ENCODE data around the gene SMC3. TPM values are rescaled to one million over a fixed set of nuclear protein-coding genes. Genes with fewer than 3 reads are reported as not detected.
A peak's percentile ranks its signal among the peaks of the same experiment; 100 is the strongest.

Gene SMC3
- total RNA-seq, 1 donor from 2014 or later = 39.8 TPM

DNA sequence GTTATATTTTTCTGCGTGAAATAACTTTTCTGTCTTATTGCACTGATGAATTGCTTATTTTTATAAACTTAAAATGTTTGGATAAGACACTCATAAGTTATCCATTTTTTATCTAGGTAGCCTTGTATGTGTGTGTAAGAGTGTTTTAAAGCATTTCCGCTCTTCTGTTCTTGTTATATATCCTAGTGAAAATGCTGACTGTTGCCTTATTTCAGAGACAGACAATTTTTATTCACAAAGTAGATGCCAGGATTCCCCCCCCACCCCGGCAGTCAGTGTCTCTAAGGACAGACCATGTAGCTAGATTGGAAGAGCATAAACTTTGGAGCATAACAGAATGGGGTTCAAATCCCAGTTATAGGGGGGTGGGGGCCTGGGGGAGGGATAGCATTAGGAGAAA, 1.6 kb downstream of the SMC3 start:
- TF ChIP-seq, protein P1, sequence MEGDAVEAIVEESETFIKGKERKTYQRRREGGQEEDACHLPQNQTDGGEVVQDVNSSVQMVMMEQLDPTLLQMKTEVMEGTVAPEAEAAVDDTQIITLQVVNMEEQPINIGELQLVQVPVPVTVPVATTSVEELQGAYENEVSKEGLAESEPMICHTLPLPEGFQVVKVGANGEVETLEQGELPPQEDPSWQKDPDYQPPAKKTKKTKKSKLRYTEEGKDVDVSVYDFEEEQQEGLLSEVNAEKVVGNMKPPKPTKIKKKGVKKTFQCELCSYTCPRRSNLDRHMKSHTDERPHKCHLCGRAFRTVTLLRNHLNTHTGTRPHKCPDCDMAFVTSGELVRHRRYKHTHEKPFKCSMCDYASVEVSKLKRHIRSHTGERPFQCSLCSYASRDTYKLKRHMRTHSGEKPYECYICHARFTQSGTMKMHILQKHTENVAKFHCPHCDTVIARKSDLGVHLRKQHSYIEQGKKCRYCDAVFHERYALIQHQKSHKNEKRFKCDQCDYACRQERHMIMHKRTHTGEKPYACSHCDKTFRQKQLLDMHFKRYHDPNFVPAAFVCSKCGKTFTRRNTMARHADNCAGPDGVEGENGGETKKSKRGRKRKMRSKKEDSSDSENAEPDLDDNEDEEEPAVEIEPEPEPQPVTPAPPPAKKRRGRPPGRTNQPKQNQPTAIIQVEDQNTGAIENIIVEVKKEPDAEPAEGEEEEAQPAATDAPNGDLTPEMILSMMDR (IDR thresholded peaks at IDR 0.05) = no peak
- H3K36me3 Mint-ChIP-seq (ENCODE audit: unreplicated experiment) = peaks cover 6% of the 10 kb centered on the region
- H3K27ac Mint-ChIP-seq (ENCODE audit: unreplicated experiment) = no peak overlapping the region
- peaks cover 30% of the 10 kb centered on the region for H3K4me1 Mint-ChIP-seq (ENCODE audit: unreplicated experiment)
- H3K27me3 Mint-ChIP-seq (ENCODE audit: unreplicated experiment) = no peaks in the 10 kb centered on the region
- no peak for DNase-seq (ENCODE audit: extremely low spot score, unreplicated experiment)
- H3K4me3 Mint-ChIP-seq (ENCODE audit: unreplicated experiment) = peak overlapping the region; percentile 90
- no peaks in the 10 kb centered on the region for H3K9me3 Mint-ChIP-seq (ENCODE audit: unreplicated experiment)

- Mint-ChIP-seq H3K4me1 (ENCODE audit: unreplicated experiment) (peaks cover 30% of the 10 kb centered on the region), H3K27me3 (ENCODE audit: unreplicated experiment) (no peaks in the 10 kb centered on the region), H3K27ac (ENCODE audit: unreplicated experiment) (no peak overlapping the region), H3K36me3 (ENCODE audit: unreplicated experiment) (peaks cover 6% of the 10 kb centered on the region), H3K9me3 (ENCODE audit: unreplicated experiment) (no peaks in the 10 kb centered on the region), H3K4me3 (ENCODE audit: unreplicated experiment) (no peak overlapping the region)
- no peak for DNase-seq (ENCODE audit: extremely low spot score, unreplicated experiment)
- TF ChIP-seq, protein P1 (IDR thresholded peaks at IDR 0.05) = no peak
These were observed 2.2 kb downstream of the SMC3 start for GRCh38 chr10:110569736-110570135.

- H3K4me3 Mint-ChIP-seq (ENCODE audit: unreplicated experiment) = no peak overlapping the region
- H3K27ac Mint-ChIP-seq (ENCODE audit: unreplicated experiment) = no peak overlapping the region
- TF ChIP-seq, protein P1 (IDR thresholded peaks at IDR 0.05) = no peak
- peaks cover 11% of the 10 kb centered on the region for H3K36me3 Mint-ChIP-seq (ENCODE audit: unreplicated experiment)
- no peak for DNase-seq (ENCODE audit: extremely low spot score, unreplicated experiment)
- H3K9me3 Mint-ChIP-seq (ENCODE audit: unreplicated experiment) = no peaks in the 10 kb centered on the region
- H3K27me3 Mint-ChIP-seq (ENCODE audit: unreplicated experiment) = no peaks in the 10 kb centered on the region
- H3K4me1 Mint-ChIP-seq (ENCODE audit: unreplicated experiment) = peaks cover 33% of the 10 kb centered on the region
These were observed 3.7 kb downstream of the SMC3 start for GRCh38 chr10:110571093-110571743.

GRCh38 chr10:110572862-110573261, 5.4 kb downstream of the SMC3 start:
- no peak for DNase-seq (ENCODE audit: extremely low spot score, unreplicated experiment)
- H3K27me3 Mint-ChIP-seq (ENCODE audit: unreplicated experiment) = no peaks in the 10 kb centered on the region
- no peak overlapping the region for H3K4me3 Mint-ChIP-seq (ENCODE audit: unreplicated experiment)
- H3K27ac Mint-ChIP-seq (ENCODE audit: unreplicated experiment) = no peak overlapping the region
- H3K9me3 Mint-ChIP-seq (ENCODE audit: unreplicated experiment) = no peaks in the 10 kb centered on the region
- peaks cover 17% of the 10 kb centered on the region for H3K36me3 Mint-ChIP-seq (ENCODE audit: unreplicated experiment)
- TF ChIP-seq, protein P1 (IDR thresholded peaks at IDR 0.05) = no peak
- H3K4me1 Mint-ChIP-seq (ENCODE audit: unreplicated experiment) = peaks cover 29% of the 10 kb centered on the region

DNA sequence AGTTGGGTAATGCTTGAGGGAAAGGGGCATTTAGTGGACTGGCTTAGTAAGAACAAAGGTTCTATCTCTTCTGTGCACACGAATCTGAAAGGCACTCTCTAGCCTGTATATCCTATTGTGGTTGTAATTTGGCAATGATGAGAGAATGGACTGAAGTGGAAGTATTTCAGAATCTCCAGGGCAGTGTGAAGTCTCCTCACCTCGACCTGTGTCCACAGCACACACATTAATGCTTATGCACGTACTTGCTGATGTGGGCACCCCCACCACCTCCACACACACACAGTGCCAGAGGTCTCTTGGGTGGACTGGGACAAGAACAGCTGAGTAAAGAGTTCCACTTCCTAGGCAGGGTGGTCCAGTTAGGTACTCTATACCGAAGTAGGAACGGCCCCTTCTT, 6.9 kb downstream of the SMC3 start:
- no peak for DNase-seq (ENCODE audit: extremely low spot score, unreplicated experiment)
- Mint-ChIP-seq H3K4me3 (ENCODE audit: unreplicated experiment) (no peak overlapping the region), H3K27ac (ENCODE audit: unreplicated experiment) (no peak overlapping the region), H3K4me1 (ENCODE audit: unreplicated experiment) (peaks cover 17% of the 10 kb centered on the region), H3K27me3 (ENCODE audit: unreplicated experiment) (no peaks in the 10 kb centered on the region), H3K9me3 (ENCODE audit: unreplicated experiment) (no peaks in the 10 kb centered on the region), H3K36me3 (ENCODE audit: unreplicated experiment) (peaks cover 31% of the 10 kb centered on the region)
- TF ChIP-seq, protein P1 (IDR thresholded peaks at IDR 0.05) = no peak
